GM21825 (cell line): Measurements from ENCODE around the gene RICTOR.

Experiments
- ATAC-seq: cut with Tn5 transposase; IDR thresholded peaks from one replicate; pipeline ENCODE4 v1.9.1; 2021; ENCODE audit warnings: mild to moderate bottlenecking, moderate library complexity; ENCODE audit not compliant: unreplicated experiment

Gene RICTOR

DNA sequence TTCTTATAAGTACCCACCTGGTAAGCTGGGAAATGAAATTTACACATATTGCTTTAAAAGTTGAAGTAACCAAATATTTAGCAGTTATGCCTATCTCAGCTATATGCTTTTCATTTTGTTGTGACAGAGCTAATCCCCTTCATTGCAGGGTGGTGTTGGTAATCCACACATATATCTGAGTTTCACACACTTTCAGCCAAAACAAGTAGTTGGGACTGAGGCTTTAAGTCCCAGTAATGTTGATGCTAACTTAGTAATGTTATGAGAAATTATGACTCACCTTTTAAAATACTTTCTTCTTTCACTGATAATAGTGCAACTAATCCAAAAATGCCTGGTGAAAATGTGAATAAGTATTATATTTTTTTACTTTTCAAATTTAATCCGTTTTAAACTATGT is 19.2 kb upstream of the RICTOR start:
- ATAC-seq, result no peak

GRCh38 chr5:39092581-39093351 is 18.6 kb upstream of the RICTOR start:
- ATAC-seq, result no peak

DNA sequence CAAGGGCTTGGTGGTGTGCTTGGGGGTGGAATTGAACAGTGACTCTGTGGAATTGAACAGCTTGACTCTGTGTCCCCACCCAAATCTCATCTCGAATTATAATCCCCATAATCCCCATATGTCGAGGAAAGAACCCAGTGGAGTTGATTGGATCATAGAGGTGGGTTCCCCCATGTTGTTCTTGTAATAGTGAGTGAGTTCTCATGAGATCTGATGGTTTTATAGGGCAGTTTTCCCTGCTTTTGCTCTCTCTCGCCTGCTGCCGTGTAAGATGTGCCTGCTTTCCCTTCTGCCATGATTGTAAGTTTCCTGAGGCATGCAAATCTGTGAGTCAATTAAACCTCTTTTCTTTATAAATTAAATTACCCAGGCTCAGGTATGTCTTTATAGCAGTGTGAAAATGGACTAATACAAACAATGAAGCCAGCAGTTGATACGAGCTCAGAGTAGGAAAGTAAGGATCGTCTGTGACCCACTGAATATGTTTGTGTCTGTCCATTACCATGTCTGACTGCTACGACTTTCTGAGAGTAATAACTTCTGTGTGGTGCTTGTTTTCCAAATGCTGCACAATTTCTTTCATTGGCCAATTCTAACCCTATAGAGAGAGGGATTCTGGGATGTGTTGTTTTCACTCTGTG is 17.9 kb upstream of the RICTOR start:
- ATAC-seq, result no peak

DNA sequence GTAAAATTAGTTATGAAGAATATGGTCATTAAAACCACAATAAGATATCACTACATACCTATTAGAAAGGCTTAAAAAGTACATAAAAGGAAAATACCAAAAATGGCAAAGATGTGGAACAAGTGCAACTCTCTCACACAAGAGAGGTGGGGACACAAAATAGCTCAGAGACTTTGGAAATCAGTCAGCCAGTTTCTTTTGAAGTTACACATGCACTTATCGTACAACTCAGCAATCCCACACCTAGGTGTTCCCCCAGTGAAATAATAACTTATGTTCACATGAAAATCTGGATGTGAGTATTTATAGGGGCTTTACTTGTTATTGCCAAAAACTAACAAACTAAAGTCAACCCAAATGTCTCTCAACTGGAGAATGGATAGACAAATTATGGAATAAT is 9.8 kb upstream of the RICTOR start:
- ATAC-seq, result no peak

DNA sequence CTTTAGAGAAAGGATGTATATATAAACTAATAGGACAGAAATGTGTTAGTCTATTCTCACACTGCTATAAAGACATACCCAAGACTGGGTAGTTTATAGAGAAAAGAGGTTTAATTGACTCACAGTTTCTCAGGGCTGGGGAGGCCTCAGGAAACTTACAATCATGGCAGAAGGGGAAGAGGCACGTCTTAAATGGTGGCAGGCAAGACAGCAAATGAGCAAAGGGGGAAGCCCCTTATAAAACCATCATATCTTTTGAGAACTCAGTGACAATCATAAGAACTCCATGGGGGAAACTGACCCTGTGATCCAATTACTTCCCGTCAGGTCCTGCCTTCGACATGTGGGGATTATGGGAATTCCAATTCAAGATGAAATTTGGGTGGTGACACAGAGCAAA is 8.8 kb upstream of the RICTOR start:
- no peak for ATAC-seq

DNA sequence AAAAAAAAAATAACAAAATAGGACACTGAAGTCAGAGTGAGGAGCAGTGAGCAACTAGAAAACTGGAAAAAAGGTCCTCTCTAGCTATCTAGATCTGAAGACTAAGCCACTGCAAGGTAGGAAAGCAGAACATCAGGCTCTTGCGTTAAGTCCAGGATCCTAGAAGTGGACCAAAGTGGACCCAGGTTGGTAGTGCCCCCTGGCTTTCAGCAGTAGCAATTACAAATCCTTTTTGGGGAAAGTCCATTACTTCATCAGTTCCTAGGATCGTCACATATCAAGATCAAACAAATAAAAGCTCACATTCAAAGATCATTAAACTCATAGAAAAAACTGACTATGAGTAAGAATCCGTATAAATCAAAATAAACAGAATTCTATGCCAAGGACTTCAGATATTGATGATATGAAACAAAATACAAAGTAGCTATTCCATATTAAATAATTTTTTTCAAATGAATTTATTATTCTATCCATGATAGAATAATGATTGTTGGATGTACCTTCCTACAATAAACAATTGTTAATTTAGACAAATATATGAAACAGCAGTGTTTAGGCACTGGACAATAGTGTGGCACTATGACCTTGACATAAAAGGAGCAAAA is 6.5 kb upstream of the RICTOR start:
- ATAC-seq, result no peak

DNA sequence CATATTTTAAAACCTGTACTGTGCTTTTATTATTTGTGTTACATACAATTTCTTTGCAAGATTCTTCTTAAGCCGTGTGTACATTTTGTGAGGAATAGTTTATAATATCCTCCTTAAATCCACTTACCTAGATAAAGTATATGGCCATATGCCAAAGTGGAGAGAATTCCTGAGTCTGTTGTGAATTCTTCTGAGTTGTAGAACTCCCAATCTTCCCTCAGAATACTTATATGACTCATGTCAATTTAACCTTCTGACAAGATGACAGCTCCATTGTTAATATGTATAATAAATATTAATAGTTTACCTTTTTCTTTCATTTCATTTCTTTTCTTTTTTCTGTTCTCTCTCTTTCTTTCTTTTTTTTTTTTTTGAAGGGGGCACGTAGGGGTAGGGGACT is 6.0 kb upstream of the RICTOR start:
- no peak for ATAC-seq

DNA sequence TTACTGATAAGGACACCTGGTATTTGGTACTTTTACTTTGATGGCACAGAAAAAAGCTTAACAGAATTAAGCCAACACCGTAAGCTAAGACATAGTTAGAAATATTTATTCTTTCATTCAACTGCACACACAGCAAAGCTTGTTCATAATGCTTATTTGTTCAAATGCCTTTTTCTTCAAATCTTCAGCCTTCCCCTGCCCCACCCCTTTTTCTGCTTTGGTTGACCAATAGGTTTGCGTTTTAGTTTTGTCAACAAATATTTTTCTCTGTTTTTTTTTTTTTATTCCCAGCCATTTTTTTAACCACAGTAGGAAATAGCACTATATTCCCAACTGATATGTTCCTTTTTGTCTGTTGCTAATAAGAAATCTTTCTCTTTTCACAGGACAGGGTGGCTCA is 4.9 kb upstream of the RICTOR start:
- no peak for ATAC-seq

GRCh38 chr5:39076757-39077728 is 2.8 kb upstream of the RICTOR start:
- ATAC-seq, result peak; percentile 11

DNA sequence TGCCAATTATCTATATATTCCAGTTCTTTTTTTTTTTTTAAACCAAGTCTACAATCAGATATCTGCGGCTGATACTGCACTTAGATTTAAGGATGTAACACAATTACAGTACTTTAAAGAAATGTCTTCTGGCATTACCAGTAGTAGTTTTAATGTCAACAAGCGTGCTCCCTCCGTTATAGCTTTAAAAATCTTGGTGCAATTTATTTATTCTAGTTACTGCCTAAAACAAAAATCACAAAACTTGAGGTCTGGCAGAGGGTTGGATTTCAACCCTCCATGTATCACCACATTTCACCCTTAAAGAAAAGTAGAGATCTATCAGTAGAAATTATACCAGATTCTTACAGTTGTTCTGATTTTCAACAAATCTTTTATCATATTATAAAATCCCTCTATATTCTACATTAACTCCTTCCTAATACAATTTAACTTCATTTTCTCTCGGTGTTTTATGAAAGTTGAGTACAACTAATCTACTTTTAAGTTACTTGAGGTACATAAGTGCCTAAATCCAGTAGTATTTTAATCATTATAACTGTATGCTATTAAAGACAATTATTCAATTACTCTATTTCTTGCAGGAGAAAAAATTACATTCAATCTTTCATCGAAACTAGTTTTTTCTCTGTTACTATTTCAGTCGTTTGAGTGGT is 2.0 kb upstream of the RICTOR start:
- ATAC-seq, result no peak

- ATAC-seq, result peak; percentile 29
Observed at GRCh38 chr5:39073767-39074016, 507 bp downstream of the RICTOR start.

DNA sequence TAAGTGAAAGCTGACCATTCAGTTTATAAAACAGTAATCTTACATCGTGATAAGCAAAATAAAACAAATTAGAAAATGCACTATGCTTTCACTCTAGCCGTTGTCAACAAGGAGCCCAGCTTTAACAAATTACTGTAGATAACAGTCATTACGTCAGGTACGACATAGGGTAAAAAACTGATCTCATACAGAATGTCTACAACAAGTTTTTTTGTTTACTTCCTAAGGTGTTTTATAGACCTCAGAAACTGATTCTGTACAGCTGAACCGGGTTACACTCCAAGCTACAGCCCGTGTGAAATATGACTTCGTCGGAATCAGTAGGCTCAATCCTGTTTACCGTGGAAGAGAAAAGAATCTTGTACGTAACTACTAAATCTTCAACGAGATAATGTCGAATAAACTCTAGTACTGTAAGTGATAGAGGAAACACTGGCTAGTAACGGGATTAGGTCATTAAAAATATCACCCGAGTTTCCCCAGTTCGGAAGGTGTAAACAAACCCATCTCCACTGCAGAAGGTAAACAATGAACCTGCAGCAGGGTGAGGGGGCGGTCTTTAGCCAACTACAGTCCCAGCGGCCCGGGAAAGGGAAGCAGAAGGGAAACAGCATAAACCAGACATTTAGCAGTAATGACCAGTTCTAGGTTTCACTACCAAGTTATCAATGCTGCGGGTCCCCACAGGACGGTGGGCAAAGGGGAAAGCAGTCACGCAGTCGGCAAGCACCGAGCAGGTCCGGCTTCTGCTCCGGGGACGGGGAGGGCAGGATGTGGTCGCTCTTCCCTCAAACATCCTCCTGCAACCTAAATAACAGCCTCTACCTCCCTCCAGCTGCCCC is 1.1 kb downstream of the RICTOR start:
- peak; percentile 47 for ATAC-seq

DNA sequence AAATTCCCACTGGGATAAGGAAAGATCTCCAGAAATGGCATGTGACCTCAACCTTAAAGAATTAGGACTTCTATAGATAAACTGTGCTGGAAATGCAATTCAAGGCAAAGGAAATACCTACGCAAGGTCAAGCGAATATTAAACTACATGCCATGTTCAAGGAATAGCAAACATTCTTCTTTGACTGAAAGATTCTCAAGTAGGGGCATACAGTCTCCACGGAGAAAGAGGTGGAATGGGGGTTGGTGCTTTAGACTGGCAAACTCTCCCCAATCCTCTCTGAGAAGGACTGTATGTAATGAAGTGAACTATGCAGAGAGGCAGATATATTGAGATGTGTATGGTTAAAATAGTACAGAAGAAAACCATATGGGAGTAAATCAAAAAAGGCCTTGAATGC is 6.1 kb downstream of the RICTOR start:
- ATAC-seq, result no peak

DNA sequence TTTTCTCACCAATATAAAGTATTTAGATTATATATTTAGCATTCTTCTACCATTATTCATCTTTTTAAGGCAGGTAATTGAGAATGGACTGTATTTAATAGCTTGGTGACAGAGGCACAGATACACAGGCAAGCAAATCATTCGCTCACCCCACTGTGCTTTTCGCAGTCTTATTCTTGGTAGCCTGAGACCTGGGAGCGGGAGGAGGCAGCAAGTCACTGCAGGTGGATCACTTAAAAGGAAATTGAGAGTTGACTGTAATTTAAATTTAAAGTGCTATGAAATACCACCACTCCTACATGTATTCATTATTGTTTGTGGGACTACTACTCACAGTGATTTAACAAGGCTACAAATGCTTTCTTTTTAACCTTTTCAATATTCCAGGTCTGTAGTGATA is 9.7 kb downstream of the RICTOR start:
- no peak for ATAC-seq

DNA sequence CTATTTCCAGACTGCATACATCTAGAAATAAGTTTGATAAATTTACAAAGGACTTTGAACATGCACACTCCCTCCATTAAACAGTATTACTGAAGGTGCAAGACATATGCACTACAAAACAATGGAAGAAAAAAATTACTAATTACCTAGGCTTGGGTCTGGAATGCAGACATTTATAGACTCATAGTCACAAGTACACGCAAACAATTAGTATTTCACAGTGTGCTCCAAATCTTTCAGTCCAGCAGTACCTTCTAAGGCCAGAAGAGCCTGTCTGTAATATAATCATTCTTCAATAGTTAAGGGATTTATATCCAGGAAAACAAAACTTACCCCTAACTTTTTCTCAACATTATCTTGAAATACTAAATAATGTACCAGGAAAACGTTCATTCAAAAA is 11.2 kb downstream of the RICTOR start:
- ATAC-seq, result no peak

DNA sequence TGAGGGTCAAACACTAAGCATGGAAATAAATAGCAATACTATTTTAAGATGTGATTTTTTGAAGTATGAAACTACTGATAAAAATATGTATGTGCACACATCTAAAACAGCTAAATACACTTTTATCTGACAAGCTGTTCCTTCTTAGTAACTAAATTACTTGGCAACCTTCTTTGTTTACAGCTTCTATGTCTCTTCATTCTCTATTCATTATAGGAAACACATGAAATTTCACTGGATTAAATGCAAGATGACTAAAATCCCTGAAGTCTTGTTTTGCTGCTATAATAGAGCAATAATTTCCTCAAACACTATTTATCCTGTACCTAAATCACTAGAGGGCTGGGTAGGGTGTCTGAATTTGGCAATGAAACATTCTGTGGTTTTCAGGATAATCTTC is 11.7 kb downstream of the RICTOR start:
- no peak for ATAC-seq

- no peak for ATAC-seq
Observed at GRCh38 chr5:39062104-39062503, 12.1 kb downstream of the RICTOR start.

GRCh38 chr5:39059064-39059463 is 15.1 kb downstream of the RICTOR start:
- ATAC-seq, result no peak

- peak; percentile 70 for ATAC-seq
Observed at GRCh38 chr5:39058178-39058921, 15.8 kb downstream of the RICTOR start.
